Measurements from ENCODE around the gene SPTLC1.
"Not testable (repeated sequence)": the region's sequence is repeated elsewhere in the genome, so short reads cannot be mapped to it uniquely, and the experiment has no call there.

DNA sequence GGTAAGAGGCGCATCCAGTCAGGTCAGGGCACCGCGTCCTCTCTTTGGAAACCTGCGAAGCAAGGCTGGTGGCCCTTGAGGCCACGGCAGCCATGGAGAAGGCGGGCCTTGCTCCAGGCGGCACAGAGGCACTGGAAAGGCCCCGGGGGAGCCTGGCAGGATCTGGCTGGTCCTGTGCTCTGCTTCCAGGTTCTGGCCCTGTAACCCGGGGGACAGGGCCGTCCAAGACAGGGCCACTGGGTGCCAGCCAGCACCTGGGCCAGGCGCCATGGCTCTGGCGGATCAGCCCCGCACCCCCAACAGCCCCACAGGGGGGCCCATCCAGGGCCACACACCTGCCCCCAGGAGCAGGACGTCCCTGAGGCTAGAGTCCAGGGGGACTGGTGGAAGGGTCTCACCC, 11.6 kb downstream of the SPTLC1 start:
- TF ChIP-seq POLR2AphosphoS5, CTCF, POLR2A, EP300 (IDR thresholded peaks at IDR 0.05): not testable (repeated sequence)
